ENCODE data around the gene OPTC.

The OPTC gene

GRCh38 chr1:203491664-203492063 lies 2.3 kb upstream of the OPTC start:
- H3K36me3 ChIP-seq (ENCODE audit: insufficient read depth, low read length), result no peaks in the 10 kb centered on the region
- H3K9ac ChIP-seq (ENCODE audit: low read depth, low read length), result no peak overlapping the region
- peaks cover 4% of the 10 kb centered on the region; the same call in 1 of the 2 replicates for H3K4me1 ChIP-seq (ENCODE audit: insufficient read depth, low read length)
- no peaks in the 10 kb centered on the region for H3K9me3 ChIP-seq (ENCODE audit: control insufficient read depth, insufficient read depth, low read length)

DNA sequence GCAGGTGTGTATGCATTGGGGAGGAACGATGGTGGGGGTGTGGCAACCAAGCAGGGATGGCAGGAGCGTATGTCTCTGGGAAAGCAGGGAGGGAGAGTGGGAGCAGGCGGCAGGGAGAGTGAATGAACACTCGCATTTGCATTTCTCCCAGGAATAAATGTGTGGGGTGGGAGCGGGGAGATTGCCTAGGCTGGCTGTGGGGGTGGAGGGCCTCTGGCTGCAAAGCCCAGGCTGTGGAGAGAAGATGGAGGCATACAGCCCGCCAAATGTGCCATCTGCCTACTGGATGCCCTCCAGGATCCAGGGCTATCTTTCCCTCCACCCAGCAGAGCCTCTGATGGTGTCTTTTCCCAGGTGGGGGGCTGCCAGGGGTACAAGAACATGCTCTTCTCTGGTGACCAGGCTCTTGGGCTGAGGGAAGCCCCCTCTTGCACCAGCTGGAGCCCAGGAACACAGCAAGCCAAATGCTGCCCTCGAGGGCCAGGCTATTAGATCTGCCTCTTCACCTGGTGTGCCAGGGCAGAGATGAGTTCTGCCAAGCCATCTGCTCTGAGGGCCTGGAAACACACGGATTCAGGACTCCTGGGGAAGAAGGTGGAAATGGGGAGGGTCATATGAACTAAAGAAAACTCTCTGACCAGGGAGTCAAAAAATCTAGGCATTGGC lies 1.7 kb upstream of the OPTC start:
- no peak overlapping the region for H3K9ac ChIP-seq (ENCODE audit: low read depth, low read length)
- H3K9me3 ChIP-seq (ENCODE audit: control insufficient read depth, insufficient read depth, low read length), result no peaks in the 10 kb centered on the region
- H3K4me1 ChIP-seq (ENCODE audit: insufficient read depth, low read length), result peaks cover under 1% of the 10 kb centered on the region; the same call in 1 of the 2 replicates
- H3K36me3 ChIP-seq (ENCODE audit: insufficient read depth, low read length), result no peaks in the 10 kb centered on the region

DNA sequence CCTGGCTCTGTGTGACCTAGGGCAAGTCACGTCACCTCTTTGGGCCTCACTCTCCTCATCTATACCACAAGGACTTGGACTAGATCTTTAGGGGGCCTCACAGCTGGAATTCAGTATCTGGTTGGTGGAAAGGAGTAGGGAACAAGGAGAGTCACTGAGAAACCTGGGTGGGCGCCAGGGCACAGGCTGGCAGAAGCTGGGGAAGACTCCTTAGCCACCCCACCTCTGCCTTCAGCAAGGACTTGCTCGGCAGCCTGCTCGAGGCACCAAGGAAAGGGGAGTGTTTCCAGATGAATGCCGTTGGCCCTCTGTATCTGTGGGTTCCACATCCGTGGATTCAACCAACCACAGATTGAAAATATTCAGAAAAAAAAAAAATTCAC lies 1.2 kb upstream of the OPTC start:
- no peak overlapping the region for H3K9ac ChIP-seq (ENCODE audit: low read depth, low read length)
- no peaks in the 10 kb centered on the region for H3K36me3 ChIP-seq (ENCODE audit: insufficient read depth, low read length)
- no peaks in the 10 kb centered on the region; the same call in 1 of the 2 replicates for H3K4me1 ChIP-seq (ENCODE audit: insufficient read depth, low read length)
- no peaks in the 10 kb centered on the region for H3K9me3 ChIP-seq (ENCODE audit: control insufficient read depth, insufficient read depth, low read length)

DNA sequence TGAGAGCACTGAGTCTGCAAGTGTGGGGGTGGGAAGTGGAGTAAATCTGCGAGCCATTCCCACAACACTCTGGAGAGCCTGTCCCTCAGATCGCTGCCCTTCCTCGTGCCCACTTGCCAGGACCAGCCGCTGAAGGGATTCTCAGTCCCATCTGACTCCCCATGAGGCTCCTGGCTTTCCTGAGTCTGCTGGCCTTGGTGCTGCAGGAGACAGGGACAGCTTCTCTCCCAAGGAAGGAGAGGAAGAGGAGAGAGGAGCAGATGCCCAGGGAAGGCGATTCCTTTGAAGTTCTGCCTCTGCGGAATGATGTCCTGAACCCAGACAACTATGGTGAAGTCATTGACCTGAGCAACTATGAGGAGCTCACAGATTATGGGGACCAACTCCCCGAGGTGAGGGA lies 1.9 kb downstream of the OPTC start:
- no peaks in the 10 kb centered on the region for H3K9me3 ChIP-seq (ENCODE audit: control insufficient read depth, insufficient read depth, low read length)

GRCh38 chr1:203497269-203497777 lies 3.4 kb downstream of the OPTC start:
- Histone ChIP-seq H3K9me3 (ENCODE audit: control insufficient read depth, insufficient read depth, low read length) (no peaks in the 10 kb centered on the region), H3K9ac (ENCODE audit: low read depth, low read length) (no peak overlapping the region), H3K4me1 (ENCODE audit: insufficient read depth, low read length) (no peaks in the 10 kb centered on the region), H3K36me3 (ENCODE audit: insufficient read depth, low read length) (no peaks in the 10 kb centered on the region)

More for the DNA sequence above, 1.9 kb downstream of the OPTC start:
- H3K9ac ChIP-seq (ENCODE audit: low read depth, low read length), result no peak overlapping the region
- H3K36me3 ChIP-seq (ENCODE audit: insufficient read depth, low read length), result no peaks in the 10 kb centered on the region
- no peaks in the 10 kb centered on the region; the same call in 1 of the 2 replicates for H3K4me1 ChIP-seq (ENCODE audit: insufficient read depth, low read length)

DNA sequence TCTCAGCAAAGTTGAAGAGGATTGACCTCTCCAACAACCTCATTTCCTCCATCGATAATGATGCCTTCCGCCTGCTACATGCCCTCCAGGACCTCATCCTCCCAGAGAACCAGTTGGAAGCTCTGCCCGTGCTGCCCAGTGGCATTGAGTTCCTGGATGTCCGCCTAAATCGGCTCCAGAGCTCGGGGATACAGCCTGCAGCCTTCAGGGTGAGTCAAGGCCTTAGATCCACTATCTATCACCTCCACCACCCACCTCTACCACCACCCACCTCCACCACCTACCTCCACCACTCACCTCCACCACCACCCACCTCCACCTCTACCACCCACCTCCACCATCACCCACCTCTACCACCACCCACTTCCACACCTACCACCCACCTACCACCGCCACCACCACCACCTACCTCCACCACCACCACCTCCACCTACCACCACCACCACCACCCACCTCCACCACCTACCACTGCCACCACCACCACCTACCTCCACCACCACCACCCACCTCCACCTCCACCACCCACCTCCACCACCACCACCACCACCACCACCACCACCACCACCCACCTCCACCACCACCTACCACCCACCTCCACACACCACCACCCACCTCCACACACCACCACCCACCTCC lies 5.8 kb downstream of the OPTC start:
- no peaks in the 10 kb centered on the region for H3K36me3 ChIP-seq (ENCODE audit: insufficient read depth, low read length)
- no peak overlapping the region for H3K9ac ChIP-seq (ENCODE audit: low read depth, low read length)
- H3K9me3 ChIP-seq (ENCODE audit: control insufficient read depth, insufficient read depth, low read length), result no peaks in the 10 kb centered on the region
- no peaks in the 10 kb centered on the region for H3K4me1 ChIP-seq (ENCODE audit: insufficient read depth, low read length)

DNA sequence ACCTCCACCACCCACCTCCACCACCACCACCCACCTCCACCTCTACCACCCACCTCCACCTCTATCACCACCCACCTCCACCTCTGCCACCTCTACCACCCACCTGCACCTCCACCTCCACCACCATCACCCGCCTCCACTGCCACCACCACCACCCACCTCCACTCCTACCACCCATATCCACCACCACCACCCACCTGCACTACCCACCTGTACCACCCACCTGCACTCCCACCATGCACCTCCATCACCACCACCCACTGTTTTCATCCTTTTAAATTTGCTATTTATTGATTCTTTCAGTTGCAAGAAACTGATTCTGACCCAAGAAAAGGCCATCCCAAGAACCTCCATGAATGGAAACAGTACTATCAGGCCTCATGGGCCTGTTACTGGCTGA lies 6.3 kb downstream of the OPTC start:
- H3K4me1 ChIP-seq (ENCODE audit: insufficient read depth, low read length), result no peaks in the 10 kb centered on the region
- no peaks in the 10 kb centered on the region for H3K9me3 ChIP-seq (ENCODE audit: control insufficient read depth, insufficient read depth, low read length)
- no peaks in the 10 kb centered on the region for H3K36me3 ChIP-seq (ENCODE audit: insufficient read depth, low read length)
- H3K9ac ChIP-seq (ENCODE audit: low read depth, low read length), result no peak overlapping the region

DNA sequence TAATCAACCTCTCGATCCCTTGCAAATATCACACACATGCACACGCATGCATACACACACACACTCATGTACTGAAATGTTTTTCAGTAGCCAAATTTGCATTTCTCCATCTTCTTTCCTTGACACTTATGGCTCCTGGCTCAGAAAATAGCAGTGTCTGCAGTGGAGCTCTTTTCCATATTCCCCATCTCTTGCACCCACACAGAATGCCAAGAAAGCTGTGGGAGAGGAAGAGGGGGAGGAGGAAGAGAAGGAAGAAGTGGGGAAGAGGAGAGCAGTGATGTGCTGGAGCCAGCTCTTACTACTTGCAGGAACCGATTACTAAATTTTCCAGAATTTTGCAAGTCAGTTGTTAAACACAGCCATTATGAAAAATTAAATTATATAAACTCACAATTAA lies 9.9 kb downstream of the OPTC start:
- Histone ChIP-seq H3K9ac (ENCODE audit: low read depth, low read length) (no peak overlapping the region), H3K4me1 (ENCODE audit: insufficient read depth, low read length) (peaks cover 18% of the 10 kb centered on the region), H3K9me3 (ENCODE audit: control insufficient read depth, insufficient read depth, low read length) (no peaks in the 10 kb centered on the region), H3K36me3 (ENCODE audit: insufficient read depth, low read length) (no peaks in the 10 kb centered on the region)

DNA sequence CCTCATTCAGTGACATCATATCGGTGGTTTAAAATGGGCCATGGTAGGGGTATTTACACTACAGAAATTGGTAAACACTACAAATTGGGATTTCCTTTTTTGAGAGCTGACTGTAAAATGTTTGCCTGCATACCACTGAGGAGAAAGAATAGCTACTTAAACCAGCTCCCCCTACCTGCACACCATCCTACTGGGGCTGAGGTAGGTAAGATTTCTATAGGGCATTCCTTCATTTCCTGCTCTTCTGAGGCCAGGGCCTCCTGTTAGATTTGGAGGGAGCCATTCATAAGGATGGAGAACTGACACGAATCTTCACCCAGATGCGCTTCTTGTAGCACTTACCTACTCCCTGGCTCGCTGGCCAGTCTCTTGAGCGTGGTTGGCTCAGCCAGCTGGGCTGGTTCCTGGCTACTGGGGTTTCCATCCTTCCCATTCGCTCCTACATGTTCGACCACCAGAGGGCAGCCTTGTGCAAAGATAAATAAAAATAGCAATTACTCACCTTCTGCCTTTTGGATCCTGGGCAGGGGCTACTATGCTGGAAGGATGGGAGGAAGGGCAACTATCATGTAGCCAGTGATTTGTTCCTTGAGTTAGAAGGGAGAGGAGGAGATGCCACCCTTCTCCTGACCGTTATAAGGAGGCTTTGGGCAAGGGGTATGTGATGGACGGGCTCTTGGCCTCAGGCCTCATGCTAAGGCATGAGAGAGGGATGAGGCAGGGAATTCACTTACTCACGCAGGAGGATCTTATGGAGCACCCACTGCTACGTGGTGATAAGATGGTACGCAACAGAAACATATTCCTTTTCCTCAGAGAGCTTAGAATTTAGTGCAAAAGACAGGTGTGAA lies 10.7 kb downstream of the OPTC start:
- no peak overlapping the region for H3K9ac ChIP-seq (ENCODE audit: low read depth, low read length)
- H3K9me3 ChIP-seq (ENCODE audit: control insufficient read depth, insufficient read depth, low read length), result no peaks in the 10 kb centered on the region
- no peaks in the 10 kb centered on the region for H3K36me3 ChIP-seq (ENCODE audit: insufficient read depth, low read length)
- H3K4me1 ChIP-seq (ENCODE audit: insufficient read depth, low read length), result peaks cover 26% of the 10 kb centered on the region

- Histone ChIP-seq H3K36me3 (ENCODE audit: insufficient read depth, low read length) (no peaks in the 10 kb centered on the region), H3K4me1 (ENCODE audit: insufficient read depth, low read length) (peaks cover 26% of the 10 kb centered on the region), H3K9me3 (ENCODE audit: control insufficient read depth, insufficient read depth, low read length) (no peaks in the 10 kb centered on the region), H3K9ac (ENCODE audit: low read depth, low read length) (no peak overlapping the region)
Measured at GRCh38 chr1:203505526-203506204, 11.7 kb downstream of the OPTC start.

- H3K9me3 ChIP-seq (ENCODE audit: control insufficient read depth, insufficient read depth, low read length), result no peaks in the 10 kb centered on the region
- H3K9ac ChIP-seq (ENCODE audit: low read depth, low read length), result no peak overlapping the region
- peaks cover 31% of the 10 kb centered on the region for H3K4me1 ChIP-seq (ENCODE audit: insufficient read depth, low read length)
- no peaks in the 10 kb centered on the region for H3K36me3 ChIP-seq (ENCODE audit: insufficient read depth, low read length)
Measured at GRCh38 chr1:203506858-203507626, 13.1 kb downstream of the OPTC start.

DNA sequence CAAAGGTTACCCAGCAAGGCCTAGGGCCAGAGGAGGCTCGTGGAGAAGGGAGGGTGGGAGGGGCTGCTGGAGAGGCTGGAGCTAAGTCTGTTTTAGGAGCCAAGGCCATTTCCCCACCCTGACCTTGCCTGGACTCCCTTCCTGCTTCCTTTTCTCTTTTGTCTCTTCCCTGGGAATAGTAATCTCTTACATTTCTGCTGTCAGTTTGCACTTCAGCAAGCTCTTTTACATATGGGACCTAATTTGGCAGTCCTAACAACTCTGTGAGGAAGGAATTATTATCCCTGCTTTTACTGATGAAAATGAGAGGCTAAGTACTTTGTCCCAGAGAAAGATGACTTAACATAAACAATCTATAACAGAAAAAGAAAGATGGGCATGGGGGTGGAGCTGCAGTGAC lies 13.8 kb downstream of the OPTC start:
- H3K9ac ChIP-seq (ENCODE audit: low read depth, low read length), result no peak overlapping the region

GRCh38 chr1:203508463-203509073 lies 14.6 kb downstream of the OPTC start:
- Histone ChIP-seq H3K4me1 (ENCODE audit: insufficient read depth, low read length) (peaks cover 47% of the 10 kb centered on the region), H3K9me3 (ENCODE audit: control insufficient read depth, insufficient read depth, low read length) (no peaks in the 10 kb centered on the region), H3K9ac (ENCODE audit: low read depth, low read length) (no peak overlapping the region), H3K36me3 (ENCODE audit: insufficient read depth, low read length) (no peaks in the 10 kb centered on the region)

More for the DNA sequence above, 13.8 kb downstream of the OPTC start:
- Histone ChIP-seq H3K36me3 (ENCODE audit: insufficient read depth, low read length) (no peaks in the 10 kb centered on the region), H3K9me3 (ENCODE audit: control insufficient read depth, insufficient read depth, low read length) (no peaks in the 10 kb centered on the region), H3K4me1 (ENCODE audit: insufficient read depth, low read length) (peaks cover 39% of the 10 kb centered on the region)
